Thyroid gland (tissue), 4 donors: ENCODE measurements around the gene PRELP.

Source experiments
- CTCF ChIP-seq, 6 experiments: fragments of 200-600 bp in 3 of 6; fragments of 450-650 bp in 3 of 6; sonication (generic) in 3 of 6; IDR thresholded peaks; one replicate each; pipeline ENCODE4 v1.5.1; 2016 to 2019; ENCODE audit warnings: antibody characterized with exemption in 6 of 6, mild to moderate bottlenecking in 2 of 6, inconsistent platforms in 1 of 6, moderate library complexity in 1 of 6
- POLR2A ChIP-seq, 2 donors: fragments of 450-650 bp; IDR thresholded peaks; one replicate each; pipeline ENCODE4 v1.6.1; 2017; ENCODE audit warnings: antibody characterized with exemption in 2 of 2, mild to moderate bottlenecking in 2 of 2, moderate library complexity in 1 of 2

GRCh38 chr1:203500279-203500678 is 24.7 kb downstream of the PRELP start:
- TF ChIP-seq CTCF (IDR thresholded peaks at IDR 0.05), result no peak
- no peak for TF ChIP-seq POLR2A (IDR thresholded peaks at IDR 0.05)
